GM10266 (cell line): ENCODE data around the gene PLCB1.
"Not testable (repeated sequence)": the region's sequence is repeated elsewhere in the genome, so short reads cannot be mapped to it uniquely, and the experiment has no call there.

Experiments
- DNase-seq: peaks from one replicate; pipeline ENCODE4 v3.0.0; 2012; ENCODE audit errors: extremely low spot score
- CTCF ChIP-seq: IDR thresholded peaks from 2 replicates; pipeline ENCODE4 v1.5.1; 2012; ENCODE audit warnings: mild to moderate bottlenecking, low read depth; ENCODE audit not compliant: control insufficient read depth, insufficient read depth; ENCODE audit errors: missing control alignments

PLCB1 gene

GRCh38 chr20:8635048-8635572 is 503.0 kb downstream of the PLCB1 start:
- no peak for DNase-seq
- TF ChIP-seq CTCF: no peak

- DNase-seq: no peak
- no peak for TF ChIP-seq CTCF
These were observed 503.8 kb downstream of the PLCB1 start for GRCh38 chr20:8635837-8636236.

- no peak for TF ChIP-seq CTCF
These were observed 507.2 kb downstream of the PLCB1 start for GRCh38 chr20:8639112-8639778.

GRCh38 chr20:8640461-8640860 is 508.4 kb downstream of the PLCB1 start:
- no peak for TF ChIP-seq CTCF
- no peak for DNase-seq

More at GRCh38 chr20:8639112-8639778, 507.2 kb downstream of the PLCB1 start:
- DNase-seq: no peak

- TF ChIP-seq CTCF: no peak
- no peak for DNase-seq
These were observed 510.2 kb downstream of the PLCB1 start for GRCh38 chr20:8642247-8642646.

GRCh38 chr20:8644468-8644867 is 512.4 kb downstream of the PLCB1 start:
- not testable (repeated sequence) for DNase-seq

GRCh38 chr20:8645326-8645725 is 513.3 kb downstream of the PLCB1 start:
- no peak for DNase-seq
- no peak for TF ChIP-seq CTCF
